ENCODE measurements around the gene CMYA5. TPM values are rescaled to one million over a fixed set of nuclear protein-coding genes. Genes with fewer than 3 reads are reported as not detected.

The CMYA5 gene
- total and polyA plus RNA-seq, 7 donors = 0.46 to 21.0 (median 5.2) TPM

DNA sequence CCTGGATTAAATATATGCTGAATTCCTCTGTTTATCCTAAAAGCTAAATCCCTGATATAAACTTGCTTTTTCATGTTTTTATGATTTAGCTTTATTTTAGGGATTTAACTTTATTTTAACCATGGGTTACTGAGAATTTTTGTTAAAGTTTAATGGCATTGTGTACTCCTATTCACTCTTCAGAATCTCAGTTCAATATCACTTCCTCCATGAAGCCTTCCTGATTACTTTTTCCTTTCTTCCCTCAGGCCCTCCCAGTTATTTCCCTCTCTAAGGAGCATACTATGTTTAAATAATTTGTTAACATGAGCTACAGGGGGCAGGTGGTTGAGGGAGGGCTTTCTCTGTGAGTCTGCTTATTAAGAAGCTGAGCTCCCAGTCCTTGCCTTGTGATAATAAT, 151.5 kb downstream of the CMYA5 start:
- Histone ChIP-seq H3K9me3 (no peaks in the 10 kb centered on the region), H3K4me1 (peaks cover 0 to 28% (median 20%) of the 10 kb centered on the region in 4 donors), H3K27ac (peak overlapping the region in 1 of 4 donors; percentile 16), H3K4me3 (no peak overlapping the region), H3K36me3 (no peaks in the 10 kb centered on the region), H3K27me3 (no peaks in the 10 kb centered on the region)
- intact Hi-C loops (cut with DNase I) = no loop called here
- DNase-seq = no peak
- TF ChIP-seq POLR2A (IDR thresholded peaks at IDR 0.05) (no peak), POLR2AphosphoS5 (IDR thresholded peaks at IDR 0.05) (no peak), EP300 (IDR thresholded peaks at IDR 0.05) (no peak)
- TF ChIP-seq, protein P1, sequence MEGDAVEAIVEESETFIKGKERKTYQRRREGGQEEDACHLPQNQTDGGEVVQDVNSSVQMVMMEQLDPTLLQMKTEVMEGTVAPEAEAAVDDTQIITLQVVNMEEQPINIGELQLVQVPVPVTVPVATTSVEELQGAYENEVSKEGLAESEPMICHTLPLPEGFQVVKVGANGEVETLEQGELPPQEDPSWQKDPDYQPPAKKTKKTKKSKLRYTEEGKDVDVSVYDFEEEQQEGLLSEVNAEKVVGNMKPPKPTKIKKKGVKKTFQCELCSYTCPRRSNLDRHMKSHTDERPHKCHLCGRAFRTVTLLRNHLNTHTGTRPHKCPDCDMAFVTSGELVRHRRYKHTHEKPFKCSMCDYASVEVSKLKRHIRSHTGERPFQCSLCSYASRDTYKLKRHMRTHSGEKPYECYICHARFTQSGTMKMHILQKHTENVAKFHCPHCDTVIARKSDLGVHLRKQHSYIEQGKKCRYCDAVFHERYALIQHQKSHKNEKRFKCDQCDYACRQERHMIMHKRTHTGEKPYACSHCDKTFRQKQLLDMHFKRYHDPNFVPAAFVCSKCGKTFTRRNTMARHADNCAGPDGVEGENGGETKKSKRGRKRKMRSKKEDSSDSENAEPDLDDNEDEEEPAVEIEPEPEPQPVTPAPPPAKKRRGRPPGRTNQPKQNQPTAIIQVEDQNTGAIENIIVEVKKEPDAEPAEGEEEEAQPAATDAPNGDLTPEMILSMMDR (IDR thresholded peaks at IDR 0.05) = no peak

DNA sequence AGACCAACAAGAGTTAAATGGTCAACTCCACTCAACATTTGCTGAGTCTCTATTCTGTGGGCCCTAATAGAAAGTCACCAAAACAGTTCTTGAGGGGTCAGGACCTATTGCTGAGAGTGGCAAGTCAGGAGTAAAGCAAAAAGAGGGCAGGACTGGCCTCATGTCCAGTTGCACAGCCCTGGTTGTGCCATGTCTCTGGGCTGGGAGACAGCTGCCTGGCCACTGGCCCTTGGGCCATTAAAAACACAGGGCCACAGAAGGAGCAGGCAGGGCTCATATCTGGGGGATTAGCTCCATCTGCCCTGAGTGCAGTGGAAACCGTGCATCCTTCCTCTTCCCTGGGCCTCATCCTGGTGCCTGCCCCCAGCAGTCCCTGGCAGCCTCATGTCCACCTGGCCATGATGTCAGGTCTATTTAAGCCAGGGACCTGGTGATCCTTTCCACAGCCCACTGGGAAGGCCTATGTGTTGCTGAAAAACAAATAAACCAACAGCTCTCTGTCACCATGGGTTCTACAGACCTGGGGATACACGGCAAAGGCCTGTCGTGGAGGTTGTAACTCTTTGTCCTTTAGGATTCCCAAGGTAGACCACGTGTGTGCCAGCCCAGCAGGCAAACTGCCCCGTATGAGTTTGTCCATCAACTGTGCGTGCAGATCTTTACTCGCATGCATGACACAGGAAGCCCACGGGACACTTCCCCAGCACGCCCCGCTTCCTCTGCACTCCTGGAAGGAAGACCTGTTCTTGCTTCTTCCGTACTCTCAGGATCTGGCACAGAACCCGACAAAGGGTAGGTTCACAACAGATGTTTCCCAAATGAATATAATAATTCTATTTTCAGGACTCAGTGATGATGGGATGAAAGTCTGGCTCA, 152.6 kb downstream of the CMYA5 start:
- no peak for DNase-seq
- H3K27ac ChIP-seq = no peak overlapping the region
- 91% methylated on average over 12 of the region's 12 CpGs for WGBS, 2 donors
- H3K4me3 ChIP-seq = no peak overlapping the region
- no peaks in the 10 kb centered on the region for H3K36me3 ChIP-seq
- peaks cover 0 to 28% (median 20%) of the 10 kb centered on the region in 4 donors for H3K4me1 ChIP-seq
- no peaks in the 10 kb centered on the region for H3K9me3 ChIP-seq
- H3K27me3 ChIP-seq = no peaks in the 10 kb centered on the region
- intact Hi-C loops (cut with DNase I) = no loop called here
- TF ChIP-seq EP300 (IDR thresholded peaks at IDR 0.05) (no peak), POLR2A (IDR thresholded peaks at IDR 0.05) (no peak)
- TF ChIP-seq, protein P1 (IDR thresholded peaks at IDR 0.05) = no peak

DNA sequence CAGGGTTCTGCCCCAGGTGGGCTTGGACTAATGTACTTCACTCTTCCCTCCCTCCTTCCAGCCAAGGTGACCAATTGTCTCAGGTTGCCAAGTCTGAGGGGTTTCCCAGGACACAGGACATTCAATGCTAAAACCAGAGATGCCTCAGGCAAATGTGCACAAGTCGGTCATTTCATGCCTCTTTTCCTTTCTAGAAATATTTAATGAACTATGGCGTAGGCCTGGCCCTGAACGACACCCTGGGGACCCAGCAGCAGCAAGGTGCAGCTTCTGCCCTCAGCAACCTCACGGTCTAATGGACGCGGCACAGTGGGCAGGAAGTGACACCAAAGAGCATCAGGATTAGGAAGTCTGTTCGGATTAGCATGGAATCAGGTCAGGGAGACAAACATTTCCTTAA, 153.4 kb downstream of the CMYA5 start:
- H3K27me3 ChIP-seq = no peaks in the 10 kb centered on the region
- TF ChIP-seq POLR2A (IDR thresholded peaks at IDR 0.05) = no peak
- TF ChIP-seq, protein P1 (IDR thresholded peaks at IDR 0.05) = no peak
- no peak for TF ChIP-seq EP300 (IDR thresholded peaks at IDR 0.05)
- no peak for TF ChIP-seq POLR2AphosphoS5 (IDR thresholded peaks at IDR 0.05)
- intact Hi-C loops (cut with DNase I) = no loop called here
- WGBS, 2 donors = 84 to 87% methylated on average over 7 of the region's 7 CpGs
- H3K4me3 ChIP-seq = no peak overlapping the region
- no peak for DNase-seq
- H3K4me1 ChIP-seq = peaks cover 0 to 25% (median 14%) of the 10 kb centered on the region in 4 donors
- no peaks in the 10 kb centered on the region for H3K36me3 ChIP-seq
- H3K9me3 ChIP-seq = no peaks in the 10 kb centered on the region
- H3K27ac ChIP-seq = no peak overlapping the region

DNA sequence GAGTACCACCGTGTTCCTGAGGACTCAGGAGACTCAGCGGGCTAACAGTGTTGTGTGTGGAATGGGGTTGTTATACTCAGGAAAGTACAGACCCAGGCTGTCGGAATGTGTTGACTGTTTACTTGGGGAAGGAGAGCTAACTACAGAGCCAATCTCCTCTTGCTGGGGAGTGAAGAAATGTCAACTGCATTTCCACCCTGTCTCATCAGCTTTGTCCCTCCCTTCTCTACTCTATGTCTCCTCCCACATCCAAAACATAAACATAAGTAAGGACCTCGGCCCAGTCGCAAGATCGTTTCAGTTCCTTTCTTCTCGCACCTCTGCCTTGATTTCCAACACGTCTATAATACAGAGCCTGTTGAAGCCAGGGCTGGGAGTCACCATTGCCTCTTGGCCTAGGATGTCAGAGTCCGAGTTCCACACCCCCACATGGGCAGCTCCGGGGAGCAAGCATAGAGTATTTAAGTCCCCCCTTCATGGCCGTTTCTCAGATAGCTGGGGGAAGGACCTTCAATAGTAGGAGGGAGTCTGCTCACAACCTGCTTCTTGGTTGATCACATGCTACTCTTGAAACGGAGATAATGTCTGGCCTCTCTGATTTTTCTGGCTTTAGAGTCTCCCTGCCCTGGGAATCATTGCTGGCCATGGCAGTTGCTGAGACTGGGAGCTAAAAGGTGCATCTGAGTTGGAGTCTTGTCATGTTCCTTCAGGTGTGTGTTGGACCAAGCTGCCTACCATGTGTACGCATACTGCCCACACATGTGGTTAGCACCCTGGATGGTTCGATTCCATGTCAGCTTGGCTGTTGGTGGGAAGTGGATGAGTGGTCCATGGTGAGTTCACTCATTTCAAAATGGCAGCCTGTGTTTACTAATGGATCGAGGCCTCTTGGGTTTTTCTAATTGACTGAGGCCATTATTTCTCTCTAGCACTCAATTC, 154.1 kb downstream of the CMYA5 start:
- TF ChIP-seq POLR2A (IDR thresholded peaks at IDR 0.05) = no peak
- Histone ChIP-seq H3K27me3 (no peaks in the 10 kb centered on the region), H3K9me3 (no peaks in the 10 kb centered on the region), H3K36me3 (no peaks in the 10 kb centered on the region), H3K27ac (no peak overlapping the region), H3K4me3 (no peak overlapping the region), H3K4me1 (peaks cover 0 to 18% (median 7%) of the 10 kb centered on the region in 4 donors)
- DNase-seq = no peak
- 87 to 90% methylated on average over 15 of the region's 15 CpGs for WGBS, 2 donors
- intact Hi-C loops (cut with DNase I) = no loop called here

DNA sequence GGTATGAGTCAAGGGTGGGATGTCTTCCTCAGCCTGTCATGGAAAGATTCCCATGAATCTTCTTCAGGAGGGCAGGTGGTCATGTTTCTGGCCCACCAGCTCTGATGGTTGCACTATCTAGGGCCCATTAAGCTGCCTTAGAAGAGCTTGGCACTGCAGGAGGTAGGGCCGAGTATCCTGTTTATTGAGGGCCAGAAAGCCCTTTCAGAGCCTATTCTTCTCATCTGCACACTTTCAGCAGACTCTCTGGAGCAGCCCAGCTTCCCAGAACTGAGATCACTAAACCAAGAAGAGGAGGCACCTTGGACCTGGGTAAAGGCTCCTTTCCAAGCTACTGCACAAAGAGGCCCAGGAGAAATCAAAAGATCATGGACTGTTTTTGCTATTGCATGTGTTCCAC, 154.9 kb downstream of the CMYA5 start:
- intact Hi-C loops (cut with DNase I) = no loop called here
- no peak for TF ChIP-seq POLR2A (IDR thresholded peaks at IDR 0.05)
- DNase-seq = no peak
- H3K9me3 ChIP-seq = no peaks in the 10 kb centered on the region
- H3K27ac ChIP-seq = no peak overlapping the region
- peaks cover 0 to 14% (median 7%) of the 10 kb centered on the region in 4 donors for H3K4me1 ChIP-seq
- 88 to 90% methylated on average over 1 of the region's 1 CpG for WGBS, 2 donors
- no peak overlapping the region for H3K4me3 ChIP-seq
- no peaks in the 10 kb centered on the region for H3K27me3 ChIP-seq
- no peaks in the 10 kb centered on the region for H3K36me3 ChIP-seq
